HK-2 (cell line): ENCODE measurements around the gene AGGF1.
"Not testable (repeated sequence)": the region's sequence is repeated elsewhere in the genome, so short reads cannot be mapped to it uniquely, and the experiment has no call there.

Source experiments
- DNase-seq: peaks from one replicate; pipeline ENCODE4 v3.0.0-alpha.2; 2018; ENCODE audit not compliant: unreplicated experiment

The AGGF1 gene

GRCh38 chr5:77028631-77029375 lies 1.4 kb upstream of the AGGF1 start:
- no peak for DNase-seq

- DNase-seq: no peak
Measured at GRCh38 chr5:77029376-77029885, 773 bp upstream of the AGGF1 start.

GRCh38 chr5:77031891-77032290 lies 1.7 kb downstream of the AGGF1 start:
- DNase-seq: no peak

GRCh38 chr5:77032635-77033034 lies 2.4 kb downstream of the AGGF1 start:
- DNase-seq: no peak

GRCh38 chr5:77033338-77033737 lies 3.1 kb downstream of the AGGF1 start:
- DNase-seq: no peak

- no peak for DNase-seq
Measured at GRCh38 chr5:77035950-77036349, 5.7 kb downstream of the AGGF1 start.

- no peak for DNase-seq
Measured at GRCh38 chr5:77046416-77047073, 16.3 kb downstream of the AGGF1 start.

- DNase-seq: no peak
Measured at GRCh38 chr5:77064040-77064439, 33.8 kb downstream of the AGGF1 start.

GRCh38 chr5:77065256-77065655 lies 35.1 kb downstream of the AGGF1 start:
- DNase-seq: no peak

- no peak for DNase-seq
Measured at GRCh38 chr5:77066184-77066583, 36.0 kb downstream of the AGGF1 start.

GRCh38 chr5:77066823-77067442 lies 36.7 kb downstream of the AGGF1 start:
- DNase-seq: no peak

GRCh38 chr5:77073667-77074066 lies 43.5 kb downstream of the AGGF1 start:
- no peak for DNase-seq

GRCh38 chr5:77074745-77075144 lies 44.5 kb downstream of the AGGF1 start:
- no peak for DNase-seq

- DNase-seq: no peak
Measured at GRCh38 chr5:77076961-77077828, 47.0 kb downstream of the AGGF1 start.

- DNase-seq: no peak
Measured at GRCh38 chr5:77077829-77078176, 47.6 kb downstream of the AGGF1 start.

- not testable (repeated sequence) for DNase-seq
Measured at GRCh38 chr5:77080479-77080878, 50.3 kb downstream of the AGGF1 start.

GRCh38 chr5:77080905-77081304 lies 50.7 kb downstream of the AGGF1 start:
- DNase-seq: no peak

GRCh38 chr5:77082280-77082679 lies 52.1 kb downstream of the AGGF1 start:
- no peak for DNase-seq

GRCh38 chr5:77083088-77083487 lies 52.9 kb downstream of the AGGF1 start:
- DNase-seq: no peak

GRCh38 chr5:77086368-77086688 lies 56.1 kb downstream of the AGGF1 start:
- DNase-seq: no peak

GRCh38 chr5:77086689-77087483 lies 56.7 kb downstream of the AGGF1 start, which contains the start of gene ZBED3:
Gene ZBED3 (minus strand): TSS chr5:77087285. CDS start chr5:77077878, 9,407 bp downstream.
- DNase-seq: peak; percentile 62
